Right kidney (tissue), 9 donors: ENCODE results near the gene NUDT13.
A peak's percentile ranks its signal among the peaks of the same experiment; 100 is the strongest.

ENCODE experiments used
- DNase-seq: peaks from one replicate; pipeline ENCODE4 v3.0.0-alpha.2; 2016
- long read RNA-seq, 8 donors: transcript quantifications; one replicate each; lab custom pipeline, GENCODE V29; 2026

The NUDT13 gene
- long read RNA-seq, donor 1, partial matches to known transcripts: 0 of 1 reads
- long read RNA-seq, donor 1, other reads (novel, unspliced or antisense): 0 of 1 reads
- long read RNA-seq, donor 2, partial matches to known transcripts: 11 of 11 reads
- long read RNA-seq, donor 2, other reads (novel, unspliced or antisense): 0 of 11 reads
- long read RNA-seq, donor 3: 0 reads
- long read RNA-seq, donor 4: 0 reads
- long read RNA-seq, donor 5, partial matches to known transcripts: 9 of 10 reads
- long read RNA-seq, donor 5, other reads (novel, unspliced or antisense): 0 of 10 reads
- long read RNA-seq, donor 6, partial matches to known transcripts: 17 of 17 reads
- long read RNA-seq, donor 6, other reads (novel, unspliced or antisense): 0 of 17 reads
- long read RNA-seq, donor 7: 0 reads
- long read RNA-seq, donor 8, partial matches to known transcripts: 25 of 25 reads
- long read RNA-seq, donor 8, other reads (novel, unspliced or antisense): 0 of 25 reads

- DNase-seq: peak; percentile 57
Measured at GRCh38 chr10:73110345-73110849, at the start of gene NUDT13. Gene NUDT13 (plus strand): TSS chr10:73110455. CDS start chr10:73114366, 3,911 bp downstream.

DNA sequence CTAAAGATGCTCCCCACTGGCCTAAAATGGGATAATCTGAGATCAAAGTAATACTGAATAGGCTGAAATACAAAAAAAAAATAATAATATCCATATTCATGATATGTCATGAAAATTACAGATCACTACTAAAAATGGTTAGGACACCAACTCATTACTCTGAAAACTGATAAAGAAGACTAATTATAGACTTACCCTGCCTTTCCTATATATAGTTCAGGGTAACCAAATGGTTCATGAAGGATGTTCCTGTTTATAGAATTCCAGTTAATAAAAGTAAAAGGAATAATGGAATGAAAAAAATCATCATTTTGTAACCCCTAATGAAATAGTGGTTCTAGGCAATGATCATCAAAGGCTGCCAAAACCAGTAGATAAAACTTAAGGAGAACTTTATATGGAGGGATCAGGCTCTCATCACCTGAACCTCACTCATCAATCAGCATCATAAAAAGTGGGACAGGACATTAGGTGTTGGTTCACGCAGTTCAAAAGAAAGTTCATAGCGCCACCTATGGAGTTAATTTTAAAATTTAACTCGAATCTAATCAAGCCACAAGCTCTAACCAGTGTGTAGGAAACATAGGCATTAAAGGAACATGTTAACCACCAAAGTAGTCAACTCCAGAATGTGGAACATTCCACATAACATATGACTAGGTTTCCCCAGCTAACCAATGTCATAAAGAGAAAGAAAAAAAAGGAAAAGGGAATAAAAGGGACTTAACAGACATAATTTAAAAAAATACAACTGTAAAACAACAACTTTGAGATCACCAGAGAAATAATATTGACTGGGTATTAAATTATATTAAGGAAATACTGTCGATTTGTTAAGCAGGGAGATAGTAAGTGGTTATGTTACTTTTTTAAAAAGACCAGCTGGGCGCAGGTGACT, 49.3 kb upstream of the NUDT13 start:
- no peak for DNase-seq

GRCh38 chr10:73061743-73062142, 48.5 kb upstream of the NUDT13 start:
- no peak for DNase-seq

DNA sequence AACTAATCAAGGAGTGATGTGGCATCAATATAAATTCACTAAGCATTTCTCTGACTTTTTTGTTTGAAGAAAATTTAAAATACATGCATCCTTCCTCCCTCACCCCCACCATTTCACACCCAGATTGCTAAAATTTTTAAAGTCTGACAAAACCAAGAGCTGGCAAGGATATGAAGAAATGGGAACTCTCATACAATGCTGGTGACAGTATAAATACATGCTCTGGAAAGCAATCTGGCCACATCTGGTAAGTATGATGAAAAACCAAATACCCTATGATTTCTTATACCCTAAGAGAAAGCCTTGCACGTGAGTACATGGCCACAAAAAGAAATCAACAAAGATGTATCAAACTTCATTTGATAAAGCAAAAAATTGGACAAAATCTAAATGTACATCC, 44.8 kb upstream of the NUDT13 start:
- DNase-seq: no peak

DNA sequence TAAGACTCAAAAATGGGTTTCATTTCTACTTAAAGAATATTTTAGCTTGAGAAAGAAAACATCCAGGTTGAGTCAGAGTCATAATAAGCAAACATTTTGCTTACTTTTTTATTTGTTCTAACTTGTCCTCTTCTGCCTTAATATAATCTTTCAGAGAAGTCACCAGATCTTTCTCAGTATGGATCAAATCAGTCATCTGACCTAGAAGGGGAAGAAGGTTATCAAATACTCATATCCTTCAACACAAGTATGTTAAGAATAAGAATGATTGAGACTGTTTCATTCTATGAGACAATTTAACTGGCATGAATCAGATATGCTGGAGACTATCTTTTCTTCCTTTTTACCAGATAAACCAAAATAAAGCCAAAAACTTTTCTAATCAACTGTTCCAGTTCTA, 36.6 kb upstream of the NUDT13 start:
- no peak for DNase-seq

GRCh38 chr10:73075829-73076228, 34.4 kb upstream of the NUDT13 start:
- DNase-seq: no peak

- DNase-seq: no peak
Measured at GRCh38 chr10:73076360-73077183, 33.7 kb upstream of the NUDT13 start.

DNA sequence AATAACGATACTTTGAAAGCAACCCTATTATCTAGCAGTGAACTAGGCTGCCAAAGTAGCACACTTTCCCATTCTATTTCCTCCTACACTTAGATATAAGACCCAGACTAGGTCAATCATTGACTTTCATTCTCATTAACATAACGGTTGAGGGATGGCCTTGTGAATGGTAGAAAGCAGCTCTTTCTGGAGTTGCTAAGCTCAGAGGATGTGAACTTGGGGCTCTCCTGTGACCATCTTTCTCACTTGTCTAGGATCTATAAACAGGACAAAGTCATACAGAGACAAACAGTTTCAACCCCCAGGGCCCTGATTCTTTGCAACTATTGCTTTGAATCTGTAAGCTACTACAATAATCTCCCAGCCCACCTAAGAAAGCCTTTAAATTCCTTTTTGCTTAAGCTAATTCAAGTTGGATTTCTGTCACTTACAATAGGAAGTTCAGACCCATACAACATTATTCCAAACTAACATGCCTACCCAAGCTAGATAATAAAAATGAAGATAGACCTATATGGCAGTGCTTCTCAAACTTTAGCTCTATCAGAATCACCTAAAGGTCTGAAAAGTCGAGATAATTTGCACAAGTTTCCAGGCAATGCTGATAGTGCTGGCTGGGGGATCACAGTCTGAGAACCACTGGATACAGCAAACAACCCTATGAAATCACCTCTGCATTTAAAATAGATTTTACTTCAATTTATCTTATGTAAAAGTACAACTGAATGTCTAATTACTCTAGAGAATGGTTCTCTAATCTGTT, 30.3 kb upstream of the NUDT13 start:
- DNase-seq: no peak

DNA sequence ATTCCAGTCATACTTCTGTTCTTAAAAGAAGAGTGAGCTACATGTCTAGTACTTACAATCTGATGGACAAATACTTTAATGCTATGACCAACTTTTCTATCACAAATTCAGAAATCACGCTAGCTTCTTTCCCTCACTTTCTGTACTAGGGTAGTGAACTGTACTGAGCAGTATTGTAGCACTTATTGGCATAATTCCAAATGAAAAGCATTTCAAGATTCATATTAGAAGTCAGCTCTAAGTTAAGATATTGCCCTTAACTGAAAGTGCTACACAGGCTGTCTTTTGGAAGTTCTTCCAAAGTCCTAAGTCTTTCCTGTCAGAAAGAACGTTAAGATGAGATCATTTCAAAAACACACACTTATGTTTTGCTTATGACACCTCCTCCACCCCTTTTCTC, 27.0 kb upstream of the NUDT13 start:
- DNase-seq: no peak

DNA sequence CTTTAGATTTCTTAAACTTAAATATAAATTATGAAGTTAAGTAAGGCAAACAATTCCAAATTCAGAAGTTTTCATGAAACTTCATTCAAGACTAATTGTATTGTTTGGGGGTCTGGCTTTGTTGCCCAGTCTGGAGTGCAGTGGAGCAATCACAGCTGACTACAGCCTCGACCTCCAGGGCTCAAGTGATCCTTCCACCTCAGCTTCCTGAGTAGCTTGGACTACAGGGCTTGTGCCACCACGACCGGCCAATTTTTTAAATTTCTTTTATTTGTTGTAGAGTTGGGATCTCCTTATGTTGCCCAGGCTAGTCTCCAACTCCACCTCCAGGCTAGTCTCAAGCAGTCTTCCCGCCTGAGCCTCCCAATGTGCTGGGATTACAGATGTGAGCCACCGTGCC, 26.0 kb upstream of the NUDT13 start:
- DNase-seq: no peak

DNA sequence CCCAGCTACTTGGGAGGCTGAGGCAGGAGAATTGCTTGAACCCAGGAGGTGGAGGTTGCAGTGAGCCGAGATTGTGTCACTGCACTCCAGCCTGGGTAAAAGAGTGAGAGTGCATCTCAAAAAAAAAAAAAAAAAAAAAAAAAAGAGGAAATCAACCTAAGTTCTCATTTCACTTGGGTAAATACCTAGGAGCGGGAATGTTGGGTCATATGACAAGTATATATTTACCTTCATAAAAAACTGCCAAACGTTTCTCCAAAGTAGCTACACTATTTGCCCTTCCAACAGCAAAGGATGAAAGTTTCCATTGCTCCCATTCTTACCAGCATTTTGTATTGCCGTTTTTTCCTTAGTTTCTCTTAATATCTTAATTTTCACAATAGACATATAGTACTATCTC, 23.4 kb upstream of the NUDT13 start:
- DNase-seq: no peak

DNA sequence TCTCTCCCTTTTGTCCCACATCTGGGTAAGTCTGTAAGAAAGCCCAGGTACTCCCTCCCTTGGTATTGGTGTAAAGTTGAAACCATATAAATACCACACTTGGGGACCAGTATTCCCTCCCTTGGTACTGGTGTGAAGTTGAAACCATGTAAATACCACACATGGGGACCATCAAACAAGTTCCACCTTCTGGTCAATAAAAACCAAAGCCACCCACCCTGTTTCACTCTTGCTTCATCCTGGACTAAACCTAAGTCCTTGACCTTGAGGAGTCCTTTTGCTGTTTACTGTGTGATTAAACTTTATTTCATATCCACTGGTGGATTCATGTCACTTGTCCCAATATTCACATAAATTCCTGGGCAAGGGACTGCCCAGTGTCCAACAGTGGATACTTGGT, 22.0 kb upstream of the NUDT13 start:
- DNase-seq: no peak

GRCh38 chr10:73092830-73093229, 17.4 kb upstream of the NUDT13 start:
- no peak for DNase-seq

- DNase-seq: no peak
Measured at GRCh38 chr10:73093922-73094850, 16.1 kb upstream of the NUDT13 start.

- DNase-seq: no peak
Measured at GRCh38 chr10:73094986-73095480, 15.2 kb upstream of the NUDT13 start.

DNA sequence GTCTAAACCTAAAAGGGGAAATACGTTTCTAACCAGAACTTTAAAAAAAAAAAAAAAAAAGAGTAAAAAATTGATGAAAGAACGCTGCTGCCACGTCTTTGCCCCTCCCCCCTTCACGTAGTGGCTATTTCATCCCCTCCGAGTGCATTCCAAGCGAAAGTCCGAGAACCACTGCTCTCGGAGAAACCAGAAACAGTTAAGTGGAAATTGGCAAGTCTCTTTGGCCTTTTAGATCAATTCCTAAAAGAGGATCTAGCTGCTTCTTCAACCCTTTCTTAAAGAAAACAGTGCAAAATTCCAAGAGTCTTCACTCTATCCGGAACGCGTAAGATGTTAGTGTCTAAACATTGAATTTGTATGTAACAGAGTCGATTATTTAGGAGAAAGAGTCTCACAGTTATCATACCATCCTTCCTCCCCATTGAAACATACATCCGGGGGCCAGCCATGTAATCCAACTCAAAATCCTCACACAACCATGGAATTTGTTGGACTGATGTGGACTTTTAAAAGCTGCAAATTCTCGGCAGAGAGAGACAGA, 14.7 kb upstream of the NUDT13 start:
- DNase-seq: no peak

DNA sequence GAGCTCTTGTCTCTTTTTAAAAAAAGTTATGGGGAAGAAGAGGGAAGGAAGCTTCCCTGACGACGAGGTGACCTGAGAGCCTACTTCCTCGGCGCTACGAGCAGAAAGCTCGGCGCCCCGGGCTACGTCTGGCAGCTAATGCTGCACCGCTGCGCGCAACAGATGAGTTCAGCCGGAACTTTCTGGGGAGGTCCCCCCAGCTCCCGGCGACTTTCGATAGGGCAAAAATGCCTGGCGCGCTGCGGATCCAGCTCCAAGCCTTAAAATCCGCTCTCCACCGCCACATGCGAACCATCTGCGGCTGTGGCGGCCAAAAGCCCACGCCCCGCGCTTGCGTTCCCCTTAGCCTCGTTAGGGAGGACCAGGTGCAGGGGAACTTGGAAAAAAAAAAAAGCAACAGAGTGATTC, 14.2 kb upstream of the NUDT13 start:
- DNase-seq: no peak

DNA sequence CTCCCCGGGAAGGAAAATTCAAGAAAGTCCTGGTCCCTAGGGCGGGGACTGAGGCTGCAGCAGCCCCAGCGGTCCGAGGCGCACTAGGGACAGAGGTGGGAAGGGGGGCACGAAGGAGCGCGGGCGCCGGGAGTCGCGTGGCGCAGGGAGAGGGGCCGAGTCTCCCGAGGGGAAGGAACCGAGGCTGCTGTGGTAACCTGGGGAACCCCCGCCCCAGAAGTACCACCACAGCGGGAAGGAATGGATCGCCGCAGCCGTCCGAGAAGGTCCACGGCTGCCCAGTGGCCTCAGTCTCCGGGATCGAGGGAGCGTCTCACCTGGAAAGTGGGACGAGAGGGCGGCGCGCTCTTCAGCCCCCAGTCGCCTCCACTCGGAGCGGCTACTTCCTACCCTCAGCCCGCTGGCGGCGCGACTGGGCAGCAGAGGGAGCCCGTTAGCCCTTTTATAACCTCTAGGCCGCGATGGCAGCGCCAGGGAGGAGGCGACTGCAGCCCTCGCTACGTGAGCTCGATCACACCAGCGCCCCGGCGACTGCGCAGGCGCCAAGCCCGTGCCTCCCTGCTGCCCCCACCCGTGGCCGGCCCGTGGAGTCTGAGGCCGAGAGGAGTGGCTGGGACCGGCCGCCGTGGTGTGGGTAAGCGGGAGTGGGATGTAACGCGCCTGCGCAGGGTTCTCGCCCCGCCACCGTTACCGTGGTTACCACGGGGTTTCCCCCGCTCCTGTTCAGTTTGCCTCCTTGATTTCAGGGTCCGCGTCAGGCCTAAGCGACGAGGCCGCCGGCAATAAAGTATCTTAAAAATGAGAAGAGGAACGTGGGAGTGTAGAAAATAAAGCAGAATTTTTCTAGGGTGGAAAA, 13.6 kb upstream of the NUDT13 start, which contains the start of gene P4HA1:
Gene P4HA1 (minus strand): TSS at position 418 of the 856 bp plus-strand sequence. CDS start 21,983 bp downstream, outside the sequence.
- DNase-seq: peak; percentile 97

GRCh38 chr10:73097305-73097670, 13.0 kb upstream of the NUDT13 start:
- DNase-seq: no peak
